GM19099 (cell line): Measurements from ENCODE around the gene FAM47B.

Experiments
- POLR2A ChIP-seq: IDR thresholded peaks from 3 replicates; pipeline ENCODE4 v1.6.1; 2011; ENCODE audit warnings: low read depth; ENCODE audit not compliant: insufficient read length; ENCODE audit errors: extremely low read depth

Gene FAM47B

GRCh38 chrX:34942496-34942895 is at the start of gene FAM47B:
Gene FAM47B, plus strand, starts transcription at chrX:34942796. Its CDS starts 36 bp downstream, at chrX:34942832.
- TF ChIP-seq POLR2A = no peak

GRCh38 chrX:34893741-34894140 is 48.9 kb upstream of the FAM47B start:
- no peak for TF ChIP-seq POLR2A

- no peak for TF ChIP-seq POLR2A
Observed at GRCh38 chrX:34900691-34901090, 41.9 kb upstream of the FAM47B start.

GRCh38 chrX:34901761-34902160 is 40.8 kb upstream of the FAM47B start:
- no peak for TF ChIP-seq POLR2A

GRCh38 chrX:34903316-34903715 is 39.3 kb upstream of the FAM47B start:
- TF ChIP-seq POLR2A = no peak

- no peak for TF ChIP-seq POLR2A
Observed at GRCh38 chrX:34909151-34909550, 33.4 kb upstream of the FAM47B start.

GRCh38 chrX:34915463-34916225 is 27.0 kb upstream of the FAM47B start:
- TF ChIP-seq POLR2A = no peak

GRCh38 chrX:34917146-34917545 is 25.4 kb upstream of the FAM47B start:
- no peak for TF ChIP-seq POLR2A

- TF ChIP-seq POLR2A = no peak
Observed at GRCh38 chrX:34918091-34918736, 24.4 kb upstream of the FAM47B start.

- no peak for TF ChIP-seq POLR2A
Observed at GRCh38 chrX:34918856-34919255, 23.7 kb upstream of the FAM47B start.

- no peak for TF ChIP-seq POLR2A
Observed at GRCh38 chrX:34927866-34928265, 14.7 kb upstream of the FAM47B start.

- no peak for TF ChIP-seq POLR2A
Observed at GRCh38 chrX:34943235-34943634, 639 bp downstream of the FAM47B start.

- TF ChIP-seq POLR2A = no peak
Observed at GRCh38 chrX:34956916-34957315, 14.3 kb downstream of the FAM47B start.

GRCh38 chrX:34961662-34962061 is 19.1 kb downstream of the FAM47B start:
- no peak for TF ChIP-seq POLR2A

GRCh38 chrX:34972206-34972605 is 29.6 kb downstream of the FAM47B start:
- TF ChIP-seq POLR2A = no peak

GRCh38 chrX:34978171-34978570 is 35.6 kb downstream of the FAM47B start:
- no peak for TF ChIP-seq POLR2A
